Stomach (tissue), 4 donors: ENCODE measurements around the gene NARS2.
A peak's percentile ranks its signal among the peaks of the same experiment; 100 is the strongest.

Experiments
- CTCF ChIP-seq, 7 experiments: fragments of 450-650 bp in 4 of 7; fragments of 200-600 bp in 3 of 7; sonication (generic) in 3 of 7; IDR thresholded peaks; one replicate each; pipeline ENCODE4 v1.5.1; 2016 to 2019; ENCODE audit warnings: antibody characterized with exemption in 7 of 7, control low read depth in 2 of 7, mild to moderate bottlenecking in 1 of 7
- POLR2A ChIP-seq, 4 donors: fragments of 450-650 bp; IDR thresholded peaks; one replicate each; pipeline ENCODE4 v1.6.1; 2016; ENCODE audit warnings: antibody characterized with exemption in 4 of 4, control low read depth in 2 of 4, mild to moderate bottlenecking in 1 of 4, moderate library complexity in 1 of 4

- peak in 5 of 7 experiments; percentile 19 to 61 (median 22) for TF ChIP-seq CTCF (IDR thresholded peaks at IDR 0.05)
- TF ChIP-seq POLR2A (IDR thresholded peaks at IDR 0.05), result no peak
Measured at GRCh38 chr11:78586452-78587046, 11.9 kb upstream of the NARS2 start.
